GM10266 (cell line): ENCODE data around the gene GUCY2D.

ENCODE experiments used
- DNase-seq: peaks from one replicate; pipeline ENCODE4 v3.0.0; 2012; ENCODE audit errors: extremely low spot score
- TF ChIP-seq, protein P1 (sequence below): IDR thresholded peaks from 2 replicates; pipeline ENCODE4 v1.5.1; 2012; ENCODE audit warnings: mild to moderate bottlenecking, low read depth; ENCODE audit not compliant: control insufficient read depth, insufficient read depth; ENCODE audit errors: missing control alignments

Gene GUCY2D

GRCh38 chr17:7993972-7994589, 8.3 kb upstream of the GUCY2D start:
- TF ChIP-seq, protein P1, sequence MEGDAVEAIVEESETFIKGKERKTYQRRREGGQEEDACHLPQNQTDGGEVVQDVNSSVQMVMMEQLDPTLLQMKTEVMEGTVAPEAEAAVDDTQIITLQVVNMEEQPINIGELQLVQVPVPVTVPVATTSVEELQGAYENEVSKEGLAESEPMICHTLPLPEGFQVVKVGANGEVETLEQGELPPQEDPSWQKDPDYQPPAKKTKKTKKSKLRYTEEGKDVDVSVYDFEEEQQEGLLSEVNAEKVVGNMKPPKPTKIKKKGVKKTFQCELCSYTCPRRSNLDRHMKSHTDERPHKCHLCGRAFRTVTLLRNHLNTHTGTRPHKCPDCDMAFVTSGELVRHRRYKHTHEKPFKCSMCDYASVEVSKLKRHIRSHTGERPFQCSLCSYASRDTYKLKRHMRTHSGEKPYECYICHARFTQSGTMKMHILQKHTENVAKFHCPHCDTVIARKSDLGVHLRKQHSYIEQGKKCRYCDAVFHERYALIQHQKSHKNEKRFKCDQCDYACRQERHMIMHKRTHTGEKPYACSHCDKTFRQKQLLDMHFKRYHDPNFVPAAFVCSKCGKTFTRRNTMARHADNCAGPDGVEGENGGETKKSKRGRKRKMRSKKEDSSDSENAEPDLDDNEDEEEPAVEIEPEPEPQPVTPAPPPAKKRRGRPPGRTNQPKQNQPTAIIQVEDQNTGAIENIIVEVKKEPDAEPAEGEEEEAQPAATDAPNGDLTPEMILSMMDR, result no peak

GRCh38 chr17:7995724-7996123, 6.7 kb upstream of the GUCY2D start:
- TF ChIP-seq, protein P1, result no peak
- no peak for DNase-seq

More at GRCh38 chr17:7993972-7994589, 8.3 kb upstream of the GUCY2D start:
- no peak for DNase-seq

GRCh38 chr17:7997186-7997585, 5.2 kb upstream of the GUCY2D start:
- no peak for DNase-seq
- TF ChIP-seq, protein P1, result peak; percentile 23

- no peak for DNase-seq
Observed at GRCh38 chr17:8002721-8003593, 542 bp downstream of the GUCY2D start.

GRCh38 chr17:8003594-8004181, 1.3 kb downstream of the GUCY2D start:
- TF ChIP-seq, protein P1, result no peak

More at GRCh38 chr17:8002721-8003593, 542 bp downstream of the GUCY2D start:
- TF ChIP-seq, protein P1, result no peak

DNA sequence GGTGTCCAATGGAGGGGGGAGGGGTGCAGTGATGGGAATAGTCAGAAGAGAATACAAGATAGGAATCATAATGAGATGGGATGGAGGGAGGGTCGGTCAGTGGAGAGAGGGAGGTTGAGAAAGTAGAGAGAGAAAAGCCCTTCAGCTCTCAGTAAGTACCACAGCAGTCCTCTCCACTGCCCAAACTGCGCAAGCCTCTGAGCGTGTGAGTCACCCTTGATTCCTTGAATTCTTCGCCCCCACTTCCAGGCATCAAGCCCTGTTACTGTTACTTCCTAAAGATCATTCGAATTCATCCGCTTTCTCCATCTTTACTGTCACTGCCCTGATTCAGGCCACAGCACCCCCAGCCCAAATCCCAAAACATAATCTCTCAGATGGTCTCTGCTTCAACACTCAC, 2.5 kb downstream of the GUCY2D start:
- no peak for DNase-seq

More at GRCh38 chr17:8003594-8004181, 1.3 kb downstream of the GUCY2D start:
- no peak for DNase-seq

More for the DNA sequence above, 2.5 kb downstream of the GUCY2D start:
- TF ChIP-seq, protein P1, result no peak
